GM12801 (cell line): ENCODE data around the gene PSTK.

Experiments used
- CTCF ChIP-seq: IDR thresholded peaks from one replicate; pipeline ENCODE4 v1.5.1; 2011; ENCODE audit warnings: control low read depth; ENCODE audit not compliant: insufficient read length; ENCODE audit errors: extremely low read depth

The PSTK gene

GRCh38 chr10:122981066-122981464 is 864 bp downstream of the PSTK start:
- TF ChIP-seq CTCF, result no peak

- no peak for TF ChIP-seq CTCF
Observed at GRCh38 chr10:122983898-122984297, 3.7 kb downstream of the PSTK start.

- no peak for TF ChIP-seq CTCF
Observed at GRCh38 chr10:122984708-122985107, 4.5 kb downstream of the PSTK start.

GRCh38 chr10:122986335-122986734 is 6.1 kb downstream of the PSTK start:
- no peak for TF ChIP-seq CTCF

GRCh38 chr10:122988501-122988900 is 8.3 kb downstream of the PSTK start:
- TF ChIP-seq CTCF, result no peak

- TF ChIP-seq CTCF, result no peak
Observed at GRCh38 chr10:122990278-122990677, 10.1 kb downstream of the PSTK start.

- TF ChIP-seq CTCF, result no peak
Observed at GRCh38 chr10:122992031-122992585, 11.9 kb downstream of the PSTK start.
